Liver (tissue), 3 donors: ENCODE measurements around the gene MAST2.

Source experiments
- CTCF ChIP-seq: fragments of 150-350 bp; IDR thresholded peaks from 2 replicates; pipeline ENCODE4 v1.5.1; 2017; ENCODE audit warnings: improper control_type of control experiment, low read depth, low read length; ENCODE audit not compliant: missing input control
- MAX ChIP-seq: IDR thresholded peaks from 2 replicates; pipeline ENCODE4 v1.6.1; 2016; ENCODE audit warnings: antibody characterized with exemption
- REST ChIP-seq: IDR thresholded peaks from 2 replicates; pipeline ENCODE4 v1.6.1; 2016; ENCODE audit warnings: antibody characterized with exemption, mild to moderate bottlenecking
- SP1 ChIP-seq: IDR thresholded peaks from 2 replicates; pipeline ENCODE4 v1.6.1; 2018; ENCODE audit warnings: antibody characterized with exemption, mild to moderate bottlenecking
- ZBTB33 ChIP-seq: IDR thresholded peaks from 2 replicates; pipeline ENCODE4 v1.6.1; 2016; ENCODE audit warnings: antibody characterized with exemption
- donor health status: healthy.
- donor health status: healthy.

GRCh38 chr1:45767035-45767434, 36.4 kb upstream of the MAST2 start:
- TF ChIP-seq ZBTB33 (no peak), CTCF (no peak), REST (no peak), MAX (no peak), SP1 (no peak)
